ENCODE measurements around the gene ACSS1.

DNA sequence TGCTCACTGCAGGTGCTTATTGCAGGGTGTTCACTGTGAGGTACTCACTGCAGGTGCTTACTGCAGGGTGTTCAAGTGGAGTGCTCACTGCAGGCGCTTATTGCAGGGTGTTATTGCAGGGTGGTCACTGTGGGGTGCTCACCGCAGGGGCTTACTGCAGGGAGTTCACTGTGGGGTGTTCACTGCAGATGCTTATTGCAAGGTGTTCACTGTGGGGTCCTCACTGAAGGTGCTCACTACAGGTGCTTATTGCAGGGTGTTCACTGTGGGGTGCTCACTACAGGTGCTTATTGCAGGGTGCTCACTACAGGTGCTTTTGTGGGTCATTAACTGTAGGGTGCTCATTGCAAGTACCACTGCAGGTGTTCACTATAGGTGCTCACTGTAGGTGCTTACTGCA lies 85.6 kb downstream of the ACSS1 start:
- TF ChIP-seq ZNF274 (IDR thresholded peaks at IDR 0.05; ENCODE audit: low read depth, low read length) (no peak), YY1 (IDR thresholded peaks at IDR 0.05; ENCODE audit: insufficient read depth, insufficient read length) (no peak)
